NCI-H1092 (cell line): ENCODE results near the gene PTP4A2.

ENCODE experiments used
- DNase-seq: peaks from one replicate; lab custom pipeline; 2025; lab: John Stamatoyannopoulos, UW

The PTP4A2 gene

DNA sequence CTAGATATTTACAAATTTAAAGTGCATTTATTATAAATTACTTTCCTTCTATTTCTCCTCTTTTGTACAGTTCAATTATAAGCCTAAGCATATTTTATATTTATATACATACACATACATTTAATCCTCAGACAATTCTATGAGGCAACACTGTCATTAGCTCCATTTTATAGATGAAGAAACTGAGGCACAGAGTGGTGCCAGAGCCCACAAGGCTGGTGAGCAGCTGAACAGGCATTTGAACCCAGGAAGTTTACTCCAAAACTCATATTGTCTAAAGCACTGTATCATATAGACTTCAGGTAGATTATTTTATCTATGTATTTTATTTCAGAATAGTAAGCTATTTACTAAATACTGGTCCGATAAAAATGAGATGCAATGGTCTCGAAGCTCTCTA lies 52.3 kb downstream of the PTP4A2 start:
- DNase-seq, result no peak

DNA sequence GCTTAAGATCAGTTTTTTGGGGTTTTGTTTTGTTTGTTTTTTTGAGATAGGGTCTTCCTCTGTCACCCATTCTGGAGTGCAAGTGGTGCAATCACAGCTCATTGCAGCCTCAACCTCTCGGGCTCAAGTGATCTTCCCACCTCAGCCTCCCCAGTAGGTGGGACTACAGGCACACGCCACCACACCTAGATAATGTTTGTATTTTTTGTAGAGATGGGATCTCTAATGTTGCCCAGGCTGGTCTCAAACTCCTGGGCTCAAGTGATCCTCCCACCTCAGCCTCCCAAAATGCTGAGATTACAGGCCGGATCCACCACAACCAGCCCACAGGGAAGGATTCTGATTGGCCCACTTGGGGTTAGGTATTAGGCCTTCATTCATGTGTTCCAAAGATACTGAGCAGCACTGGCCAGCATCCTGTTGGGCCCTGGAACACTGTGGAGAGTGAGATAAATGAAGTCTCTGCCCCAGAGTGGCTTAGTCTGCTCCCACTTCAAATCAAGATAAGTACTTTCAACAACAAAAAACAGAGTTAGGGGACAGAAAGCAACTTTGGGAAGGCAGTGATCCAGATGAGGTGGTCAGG lies 54.7 kb downstream of the PTP4A2 start:
- no peak for DNase-seq

DNA sequence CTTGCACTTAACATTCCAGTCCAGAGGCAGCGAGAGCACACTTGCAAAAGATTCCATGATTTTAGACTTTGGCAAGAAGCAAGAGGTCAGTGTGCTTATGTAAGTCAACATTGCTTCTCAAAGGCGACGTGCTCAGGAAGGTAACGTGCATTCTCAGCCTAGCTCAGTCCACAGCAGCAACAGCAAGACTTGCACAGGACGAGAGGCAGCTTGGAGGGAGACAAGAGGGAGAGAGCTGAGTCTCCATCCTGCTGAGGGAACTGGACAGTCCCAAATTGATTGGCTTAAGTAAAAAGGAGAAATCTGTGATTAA lies 56.5 kb downstream of the PTP4A2 start:
- DNase-seq, result no peak

DNA sequence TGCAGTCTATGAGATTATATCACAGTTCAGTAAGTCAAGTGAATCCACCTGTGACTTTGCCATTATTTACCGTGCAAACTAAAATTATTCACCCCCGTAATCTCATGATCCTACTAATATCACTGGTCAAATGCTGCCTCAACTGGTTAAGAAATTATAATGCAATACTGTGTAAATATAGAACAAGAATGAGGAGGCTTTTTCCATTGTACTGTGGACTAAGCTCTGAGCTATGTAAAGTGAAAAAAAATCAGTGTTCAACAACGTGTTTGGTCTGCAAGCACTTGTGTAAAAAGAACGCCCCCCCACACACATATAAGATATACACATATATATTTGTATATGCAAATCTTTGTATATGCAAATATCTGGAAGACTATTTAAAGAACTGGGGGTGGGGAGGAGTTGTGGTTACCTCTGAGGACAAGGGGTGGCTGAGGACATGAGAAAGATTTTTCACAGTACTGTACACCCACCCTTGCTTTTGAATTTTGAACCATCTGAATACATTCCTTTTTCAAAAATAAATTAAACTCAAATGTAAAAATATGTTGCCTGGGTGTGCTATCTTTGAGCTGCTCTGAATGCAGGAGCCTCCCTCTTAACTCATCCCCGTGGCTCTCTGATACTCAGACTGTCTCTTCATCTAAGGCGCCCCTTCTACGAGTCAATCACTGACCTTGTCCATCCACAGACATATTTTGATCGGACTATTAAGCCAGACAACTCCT lies 57.0 kb downstream of the PTP4A2 start:
- DNase-seq, result no peak

DNA sequence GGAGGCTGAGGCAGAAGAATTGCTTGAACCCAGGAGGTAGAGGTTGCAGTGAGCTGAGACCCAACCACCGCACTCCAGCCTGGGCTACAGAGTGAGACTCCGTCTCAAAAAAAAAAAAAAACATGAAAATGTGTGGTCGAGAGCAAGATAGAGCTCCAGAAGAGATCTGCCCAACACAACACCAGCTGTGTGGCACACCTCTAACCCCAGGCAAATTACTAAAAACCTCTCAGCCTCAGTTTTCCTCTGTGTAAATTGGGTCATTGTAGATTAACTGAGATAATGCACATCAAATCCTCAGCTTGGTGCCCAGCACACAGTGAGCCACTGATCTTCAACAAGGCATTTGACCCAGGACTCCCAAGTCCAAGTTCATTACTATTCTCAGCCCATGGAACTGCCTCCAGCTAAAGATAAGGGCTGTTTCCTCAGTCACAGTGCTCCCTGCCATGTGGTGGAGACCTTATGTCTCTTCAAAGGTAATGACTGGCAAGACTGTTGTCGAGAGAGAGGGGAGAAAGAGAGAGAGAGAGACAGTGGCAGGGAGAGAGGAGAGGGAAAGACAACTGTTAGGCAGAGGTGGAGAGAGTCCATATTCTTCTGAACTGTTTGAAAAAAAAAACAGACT lies 58.1 kb downstream of the PTP4A2 start:
- DNase-seq, result no peak

DNA sequence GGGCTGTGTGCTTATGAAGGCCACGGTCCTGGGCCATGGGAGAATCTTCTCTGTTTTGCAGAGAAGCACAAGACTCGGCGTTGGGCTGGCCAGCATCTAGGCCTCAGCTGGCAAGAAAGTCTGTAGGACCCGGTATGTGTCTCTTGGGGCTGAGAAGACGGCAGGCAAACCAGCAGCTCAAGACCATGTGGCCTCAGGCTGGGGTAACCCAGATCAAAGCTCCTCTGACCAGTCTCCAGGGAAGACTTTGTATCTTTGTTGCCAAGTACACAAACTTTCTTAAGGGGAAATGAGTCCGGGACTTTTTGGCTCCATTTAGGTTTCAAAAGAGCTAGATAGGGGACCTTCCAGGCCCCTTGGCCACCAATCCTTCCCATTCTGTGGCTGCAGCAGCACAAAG lies 60.1 kb downstream of the PTP4A2 start:
- no peak for DNase-seq

DNA sequence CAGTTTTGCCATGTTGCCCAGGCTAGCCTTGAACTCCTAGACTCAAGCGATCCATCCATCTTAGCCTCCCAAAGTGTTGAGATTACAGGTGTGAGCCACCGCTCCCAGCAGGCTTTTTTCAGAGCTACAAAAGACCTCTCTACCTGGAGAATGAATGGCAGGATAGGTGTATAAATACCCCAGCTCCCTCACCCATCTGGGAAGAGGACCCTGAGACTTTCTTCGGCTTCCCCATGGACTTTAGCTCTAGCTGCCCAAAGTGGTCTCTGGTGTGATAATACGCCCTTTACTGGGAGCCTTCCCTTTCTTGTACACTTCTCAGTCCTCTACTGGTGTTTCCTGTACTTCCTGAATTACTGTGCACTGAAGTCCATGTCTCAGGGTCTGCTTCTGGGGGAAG lies 60.6 kb downstream of the PTP4A2 start:
- no peak for DNase-seq

DNA sequence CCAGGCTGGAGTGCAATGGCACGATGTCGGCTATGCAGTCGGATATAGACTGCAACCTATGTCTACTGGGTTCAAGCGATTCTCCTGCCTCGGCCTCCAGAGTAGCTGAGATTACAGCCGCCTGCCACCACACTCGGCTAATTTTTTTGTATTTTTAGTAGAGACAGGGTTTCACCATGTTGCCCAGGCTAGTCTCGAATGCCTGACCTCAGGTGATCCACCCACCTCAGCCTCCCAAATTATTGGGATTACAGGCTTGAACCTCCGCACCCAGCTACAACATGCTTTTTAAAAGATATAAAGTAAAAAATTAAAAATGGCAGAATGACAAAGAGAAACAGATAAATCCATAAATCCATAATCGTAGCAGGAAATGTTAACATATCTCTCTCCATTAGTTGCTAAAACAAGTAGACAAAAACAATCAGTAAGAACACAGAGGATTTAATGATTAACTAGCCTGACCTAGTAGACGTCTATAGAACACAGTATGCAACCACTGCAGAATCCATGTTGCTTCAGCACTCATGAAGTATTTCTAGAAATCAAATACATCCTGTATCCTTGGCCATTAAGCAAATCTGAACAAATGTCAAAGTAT lies 62.4 kb downstream of the PTP4A2 start:
- no peak for DNase-seq

DNA sequence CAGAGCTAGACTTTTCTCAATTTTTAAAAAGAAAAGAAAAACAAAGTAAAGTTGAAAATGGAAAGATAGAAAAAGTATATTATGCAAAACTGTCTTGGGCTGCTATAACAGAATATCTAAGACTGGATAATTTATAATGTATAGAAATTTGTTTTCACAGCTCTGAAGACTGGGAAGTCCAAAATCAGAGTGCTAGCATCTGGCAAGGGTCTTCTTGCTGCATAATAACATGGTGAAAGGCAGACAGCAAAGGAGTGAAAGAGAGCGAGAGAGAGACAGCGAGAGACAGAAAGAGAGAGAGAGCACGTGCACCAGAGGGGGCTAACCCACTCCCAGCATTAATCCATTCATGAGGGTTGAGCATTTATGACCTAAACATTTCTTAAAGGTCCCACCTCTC lies 63.2 kb downstream of the PTP4A2 start:
- DNase-seq, result no peak

DNA sequence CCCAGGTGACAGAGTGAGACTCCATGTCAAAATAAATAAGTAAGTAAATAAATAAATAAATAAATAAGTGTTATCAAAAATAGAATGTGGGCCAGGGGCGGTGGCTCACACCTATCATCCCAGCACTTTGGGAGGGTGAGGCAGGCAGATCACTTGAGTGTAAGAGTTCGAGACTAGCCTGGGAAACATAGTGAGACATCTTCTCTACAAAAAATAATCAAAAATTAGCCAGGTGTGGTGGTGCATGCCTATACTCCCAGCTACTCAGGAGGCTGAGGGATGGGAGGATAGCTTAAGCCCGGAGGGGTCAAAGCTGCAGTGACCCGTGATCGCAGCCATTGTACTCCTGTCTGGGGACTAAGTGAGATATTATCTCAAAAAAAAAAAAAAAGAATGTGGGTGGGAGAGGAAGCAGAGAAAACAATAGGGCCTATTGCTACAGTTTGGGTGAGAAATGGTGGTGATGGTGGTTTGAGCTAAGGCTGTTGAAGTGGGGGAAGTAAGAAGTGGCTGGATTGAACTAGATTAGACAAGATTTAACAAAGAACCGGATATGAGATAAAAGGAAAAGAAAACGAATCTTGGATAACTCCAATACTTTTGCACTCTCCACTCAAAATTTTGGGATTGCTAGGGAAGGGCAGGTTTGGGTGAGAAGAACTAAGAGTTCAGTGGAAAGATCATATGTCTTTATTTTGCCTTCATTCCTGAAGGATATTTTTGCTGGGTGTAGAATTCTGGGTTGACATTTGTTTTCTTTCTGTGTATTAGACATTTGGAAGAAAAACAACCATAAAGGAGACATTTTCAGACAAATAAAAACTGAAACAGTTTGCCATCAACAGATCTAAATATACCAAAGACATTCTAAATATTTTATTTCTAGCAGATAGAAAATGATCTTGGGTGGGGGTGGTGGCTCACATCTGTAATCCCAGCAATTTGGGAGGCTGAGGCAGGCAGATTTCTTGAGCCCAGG lies 65.2 kb downstream of the PTP4A2 start:
- no peak for DNase-seq

DNA sequence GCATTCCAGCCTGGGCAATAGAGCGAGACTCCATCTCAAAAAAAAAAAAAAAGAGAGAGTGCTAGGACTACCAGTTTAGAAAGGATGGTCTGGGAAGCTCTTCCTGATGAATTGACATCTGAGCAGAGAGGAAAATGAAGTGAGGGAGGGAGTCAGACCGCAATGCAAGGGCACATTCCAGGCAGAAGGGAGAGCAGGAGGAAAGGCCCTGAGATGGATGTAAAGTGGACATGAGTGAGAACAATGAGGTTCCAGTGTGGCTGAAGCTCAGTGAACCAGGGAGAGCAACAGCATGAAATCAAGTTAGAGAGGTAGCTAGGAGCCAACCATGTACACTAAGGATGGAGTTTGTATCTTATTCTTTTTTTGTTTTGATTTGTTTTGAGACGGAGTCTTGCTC lies 66.5 kb downstream of the PTP4A2 start:
- no peak for DNase-seq

DNA sequence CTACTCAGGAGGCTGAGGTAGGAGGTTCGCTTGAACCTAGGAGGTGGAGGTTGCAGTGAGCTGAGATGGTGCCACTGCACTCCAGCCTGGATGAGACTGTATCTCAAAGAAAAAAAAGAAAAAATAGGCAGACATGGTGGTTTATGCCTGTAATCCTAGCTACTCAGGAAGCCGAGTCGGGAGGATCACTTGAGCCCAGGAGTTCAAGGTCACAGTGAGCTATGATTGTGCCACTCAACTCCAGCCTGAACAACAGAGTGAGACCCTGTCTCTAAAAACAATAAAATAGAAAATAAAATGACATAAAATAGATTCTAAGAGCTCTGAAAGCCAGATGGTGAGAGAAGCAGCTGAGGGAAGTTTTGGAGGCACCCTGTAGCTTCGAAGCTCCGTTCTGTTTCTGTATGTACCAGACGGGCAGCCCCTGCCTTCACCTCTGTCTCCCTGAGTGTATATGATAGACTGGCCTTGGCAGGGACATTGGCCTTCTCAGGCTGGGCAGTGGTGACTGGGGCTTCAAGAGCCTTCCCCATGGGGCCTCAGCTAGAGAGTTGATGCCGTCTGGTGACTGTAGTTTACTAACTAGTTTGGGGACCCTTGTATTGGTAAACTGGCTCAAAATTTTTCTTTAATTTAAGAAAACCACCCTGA lies 68.0 kb downstream of the PTP4A2 start:
- no peak for DNase-seq

DNA sequence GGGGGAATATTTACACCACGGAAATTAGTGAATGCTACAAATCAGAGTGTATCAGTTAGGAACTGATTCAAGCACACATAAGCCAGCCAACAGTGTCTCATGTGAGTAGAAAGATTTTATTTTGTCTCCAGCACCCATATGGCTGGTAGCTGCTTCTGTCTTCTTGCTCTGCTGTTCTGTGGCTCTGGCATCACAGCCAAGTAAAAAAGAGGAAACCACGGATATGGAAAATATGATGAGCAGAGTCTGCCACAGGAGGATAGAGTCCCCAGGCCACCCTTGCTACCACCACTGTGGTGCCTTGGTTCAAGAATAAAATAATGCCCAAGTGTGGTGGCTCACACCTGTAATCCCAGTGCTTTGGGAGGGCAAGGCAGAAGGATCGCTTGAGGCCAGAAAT lies 68.7 kb downstream of the PTP4A2 start:
- DNase-seq, result no peak

DNA sequence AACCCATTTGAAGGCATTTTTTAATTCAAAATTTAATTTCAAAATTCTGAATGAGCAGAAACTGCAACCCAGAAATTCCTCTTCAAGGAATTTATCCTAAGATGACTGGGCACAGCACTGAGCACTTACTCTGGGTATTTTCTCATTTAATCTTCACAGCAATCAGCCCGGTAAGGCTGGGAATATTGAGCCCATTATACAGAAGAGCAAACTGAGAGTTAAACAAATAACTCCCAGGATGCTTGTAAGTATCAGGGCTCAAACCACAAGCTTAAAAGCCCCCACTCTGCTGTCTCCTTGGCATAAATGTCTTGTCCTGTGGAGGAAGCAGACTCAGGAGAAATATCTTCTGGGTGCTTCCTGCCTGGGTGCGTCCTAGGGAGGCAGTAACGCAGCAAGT lies 69.3 kb downstream of the PTP4A2 start:
- no peak for DNase-seq

DNA sequence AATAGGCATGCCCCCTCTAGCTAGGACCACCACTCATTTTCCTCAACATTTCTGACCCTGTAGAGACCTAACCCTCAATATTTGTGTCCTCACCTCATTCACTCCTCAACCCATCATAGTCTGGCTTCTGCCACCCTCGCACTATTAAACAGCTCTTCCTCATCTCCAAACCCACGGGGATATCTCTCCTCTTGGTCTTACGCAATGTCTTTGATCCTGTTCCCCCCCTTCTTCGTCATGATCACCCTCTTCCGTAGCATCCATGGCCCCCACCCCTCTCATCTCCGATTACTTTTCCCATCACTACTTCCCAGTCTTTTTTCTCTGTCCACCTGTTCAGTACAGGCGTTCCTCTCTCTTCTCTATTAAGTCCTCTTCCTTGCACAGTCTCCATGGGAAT lies 70.6 kb downstream of the PTP4A2 start:
- no peak for DNase-seq

DNA sequence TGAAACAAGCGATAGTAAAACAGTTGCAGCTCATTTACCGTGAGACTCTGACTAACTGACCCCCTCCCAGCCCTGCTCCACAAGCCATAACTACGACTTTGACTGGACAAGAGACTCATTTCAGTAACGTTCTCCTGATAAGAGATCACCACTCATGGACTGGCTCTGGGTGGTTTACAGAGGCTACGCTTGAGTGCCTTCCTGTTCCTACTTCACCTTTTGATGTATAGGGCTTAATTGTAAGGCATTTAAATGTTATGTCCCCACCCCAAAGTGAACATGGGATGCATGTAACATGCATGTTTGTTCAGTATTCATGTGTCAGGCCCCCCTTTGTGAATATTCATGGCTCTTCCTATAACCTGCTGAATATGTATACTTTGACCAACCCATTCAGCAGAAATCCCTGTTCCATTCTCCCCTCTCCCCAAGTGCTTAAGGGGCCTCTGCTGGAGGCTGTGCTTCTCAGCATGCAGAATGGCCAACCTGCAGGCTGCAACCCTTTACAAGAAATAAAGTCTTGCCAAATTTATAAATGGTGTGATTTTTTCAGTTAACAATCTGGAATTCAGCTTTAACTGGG lies 71.6 kb downstream of the PTP4A2 start:
- DNase-seq, result no peak

DNA sequence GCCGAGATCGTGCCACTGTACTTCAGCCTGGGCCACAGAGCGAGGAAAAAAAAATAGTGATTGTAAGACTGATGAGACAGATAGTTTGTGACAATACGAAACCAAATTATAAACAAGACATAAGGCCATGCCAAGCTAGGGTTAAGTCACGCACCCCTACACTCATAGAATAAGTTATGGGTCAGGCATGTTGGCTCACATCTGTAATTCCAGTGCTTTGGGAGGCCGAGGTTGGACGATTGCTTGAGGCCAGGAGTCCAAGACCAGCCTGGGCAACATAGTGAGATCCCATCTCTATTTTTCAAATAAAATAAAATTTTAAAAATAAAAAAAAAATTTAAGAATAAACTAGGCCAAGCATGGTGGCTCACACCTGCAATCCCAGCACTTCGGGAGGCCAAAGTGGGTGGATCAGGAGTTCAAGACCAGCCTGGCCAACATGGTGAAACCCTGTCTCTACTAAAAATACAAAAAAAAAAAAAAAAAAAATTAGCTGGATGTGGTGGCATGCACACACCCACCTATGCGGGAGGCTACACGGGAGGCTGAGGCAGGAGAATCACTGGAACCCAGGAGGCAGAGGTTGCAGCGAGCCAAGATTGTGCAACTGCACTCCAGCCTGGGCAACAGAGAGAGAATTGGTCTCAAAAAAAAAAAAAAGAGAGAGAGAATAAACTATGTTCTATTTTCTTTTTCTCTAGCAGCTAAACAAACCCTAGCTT lies 72.3 kb downstream of the PTP4A2 start:
- no peak for DNase-seq

DNA sequence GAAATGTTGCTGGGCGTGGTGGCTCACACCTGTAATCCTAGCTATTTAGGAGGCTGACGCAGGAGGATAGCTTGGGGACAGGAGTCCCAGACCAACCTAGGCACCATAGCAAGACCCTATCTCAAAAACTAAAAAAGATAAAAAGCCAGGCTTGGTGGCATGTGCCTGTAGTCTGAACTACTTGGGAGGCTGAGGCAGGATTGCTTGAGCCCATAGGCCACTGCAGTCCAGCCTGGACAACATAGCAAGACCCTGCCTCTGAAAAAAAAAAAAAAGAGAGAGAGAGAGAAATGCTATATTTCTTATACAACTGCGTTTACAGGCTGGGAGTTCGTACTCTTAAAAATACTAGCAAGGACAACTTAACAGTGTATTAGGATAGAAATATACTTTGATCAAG lies 76.1 kb downstream of the PTP4A2 start:
- no peak for DNase-seq

DNA sequence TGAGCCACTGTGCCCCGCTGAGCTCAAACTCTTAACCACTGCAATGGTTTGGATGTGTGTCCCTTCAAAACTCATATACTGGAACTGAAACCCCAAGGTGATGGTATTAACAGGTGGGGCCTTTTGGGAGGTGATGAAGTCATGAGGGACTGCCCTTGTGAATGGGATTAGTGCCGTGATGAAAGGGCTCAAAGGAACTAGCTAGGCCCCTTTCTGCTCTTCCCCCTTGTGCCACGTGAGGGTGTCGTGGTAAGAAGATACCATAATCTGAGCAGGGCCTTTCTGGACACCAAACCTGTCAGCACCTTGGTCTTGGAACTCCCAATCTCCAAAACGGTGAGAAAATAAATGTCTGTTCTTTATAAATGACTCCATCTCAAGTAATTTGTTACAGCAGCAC lies 76.8 kb downstream of the PTP4A2 start:
- no peak for DNase-seq

DNA sequence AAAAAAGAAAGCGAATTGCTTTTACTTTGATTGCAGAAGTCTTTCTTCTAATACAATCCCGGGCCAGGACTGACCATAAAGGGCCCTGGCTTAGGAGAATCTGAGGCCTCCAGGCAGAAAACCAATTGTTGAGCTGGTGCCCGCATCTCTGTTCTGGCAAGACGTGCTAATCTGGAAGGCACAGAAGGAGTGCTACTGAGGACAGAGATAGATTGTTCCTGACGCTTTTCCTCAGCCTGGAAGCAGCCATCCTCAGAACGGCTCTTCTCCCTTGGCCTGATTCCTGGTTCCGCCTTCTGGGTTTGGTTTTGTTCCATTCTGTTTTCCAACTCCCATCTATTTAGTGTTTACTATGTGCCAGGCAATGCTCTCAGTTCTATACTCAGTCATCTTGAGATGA lies 77.6 kb downstream of the PTP4A2 start:
- no peak for DNase-seq

DNA sequence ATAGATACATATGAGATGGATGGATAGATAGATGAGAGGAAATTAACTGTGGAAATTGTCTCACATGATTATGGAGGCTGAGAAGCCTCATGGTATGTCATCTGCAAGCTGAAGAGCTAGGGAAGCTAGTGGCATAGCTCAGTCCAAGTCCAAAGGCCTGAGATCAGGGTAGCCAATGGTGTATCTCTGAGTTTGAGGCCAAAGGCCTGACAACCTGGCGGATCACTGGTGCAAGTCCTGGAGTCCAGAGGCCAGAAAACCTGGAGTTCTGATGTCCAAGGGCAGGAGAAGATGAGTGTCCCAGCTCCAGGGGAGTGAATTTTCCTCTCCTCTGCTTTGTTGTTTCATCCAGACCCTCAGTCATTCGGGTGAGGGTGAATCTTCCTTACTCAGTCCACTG lies 78.4 kb downstream of the PTP4A2 start:
- DNase-seq, result no peak
